ENCODE measurements around the gene FGFR2. TPM values are rescaled to one million over a fixed set of nuclear protein-coding genes. Genes with fewer than 3 reads are reported as not detected.

Gene FGFR2
- total and polyA plus RNA-seq, 11 donors, result 0.13 to 4.1 (median 0.35) TPM; not detected in 1

DNA sequence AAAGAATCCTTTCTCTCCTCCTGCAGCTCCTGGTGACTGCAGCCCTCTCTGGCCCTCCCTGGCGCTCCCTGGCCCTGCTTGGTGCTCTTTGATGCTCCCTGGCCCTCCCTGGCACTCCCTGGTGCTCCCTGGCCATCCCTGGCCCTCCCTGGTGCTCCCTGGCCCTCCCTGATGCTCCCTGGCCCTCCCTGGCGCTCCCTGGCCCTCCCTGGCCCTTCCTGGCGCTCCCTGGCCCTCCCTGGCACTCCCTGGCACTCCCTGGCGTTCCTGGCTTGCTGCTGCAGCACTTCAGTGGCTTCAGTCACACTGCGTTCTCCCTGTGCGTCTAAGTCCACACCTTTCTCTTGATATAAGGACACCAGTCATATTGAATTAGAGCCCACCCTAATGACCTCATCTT is 15.2 kb upstream of the FGFR2 start:
- Histone ChIP-seq H3K27me3 (peaks cover 0 to 17% (median 7%) of the 10 kb centered on the region in 9 donors), H3K36me3 (no peaks in the 10 kb centered on the region), H3K27ac (no peak overlapping the region), H3K4me3 (no peak overlapping the region), H3K9me3 (peaks cover 0 to 2% (median 0%) of the 10 kb centered on the region in 12 donors), H3K4me1 (peaks cover 0 to 4% (median 0%) of the 10 kb centered on the region in 12 donors)
- 83 to 85% (median 83%) methylated on average over 6 of the region's 6 CpGs for WGBS, 4 donors
- intact Hi-C loops (cut with DNase I), result loop anchor here in 3 of 10 donors (5.0 to 10.0 kb wide), 3 partner anchors 121 to 666 kb away; no protein-coding TSS in a partner anchor
- no peak for TF ChIP-seq POLR2A (IDR thresholded peaks at IDR 0.05)
- TF ChIP-seq, protein P1, sequence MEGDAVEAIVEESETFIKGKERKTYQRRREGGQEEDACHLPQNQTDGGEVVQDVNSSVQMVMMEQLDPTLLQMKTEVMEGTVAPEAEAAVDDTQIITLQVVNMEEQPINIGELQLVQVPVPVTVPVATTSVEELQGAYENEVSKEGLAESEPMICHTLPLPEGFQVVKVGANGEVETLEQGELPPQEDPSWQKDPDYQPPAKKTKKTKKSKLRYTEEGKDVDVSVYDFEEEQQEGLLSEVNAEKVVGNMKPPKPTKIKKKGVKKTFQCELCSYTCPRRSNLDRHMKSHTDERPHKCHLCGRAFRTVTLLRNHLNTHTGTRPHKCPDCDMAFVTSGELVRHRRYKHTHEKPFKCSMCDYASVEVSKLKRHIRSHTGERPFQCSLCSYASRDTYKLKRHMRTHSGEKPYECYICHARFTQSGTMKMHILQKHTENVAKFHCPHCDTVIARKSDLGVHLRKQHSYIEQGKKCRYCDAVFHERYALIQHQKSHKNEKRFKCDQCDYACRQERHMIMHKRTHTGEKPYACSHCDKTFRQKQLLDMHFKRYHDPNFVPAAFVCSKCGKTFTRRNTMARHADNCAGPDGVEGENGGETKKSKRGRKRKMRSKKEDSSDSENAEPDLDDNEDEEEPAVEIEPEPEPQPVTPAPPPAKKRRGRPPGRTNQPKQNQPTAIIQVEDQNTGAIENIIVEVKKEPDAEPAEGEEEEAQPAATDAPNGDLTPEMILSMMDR (IDR thresholded peaks at IDR 0.05), result no peak
- no peak for ATAC-seq
- DNase-seq, result no peak

DNA sequence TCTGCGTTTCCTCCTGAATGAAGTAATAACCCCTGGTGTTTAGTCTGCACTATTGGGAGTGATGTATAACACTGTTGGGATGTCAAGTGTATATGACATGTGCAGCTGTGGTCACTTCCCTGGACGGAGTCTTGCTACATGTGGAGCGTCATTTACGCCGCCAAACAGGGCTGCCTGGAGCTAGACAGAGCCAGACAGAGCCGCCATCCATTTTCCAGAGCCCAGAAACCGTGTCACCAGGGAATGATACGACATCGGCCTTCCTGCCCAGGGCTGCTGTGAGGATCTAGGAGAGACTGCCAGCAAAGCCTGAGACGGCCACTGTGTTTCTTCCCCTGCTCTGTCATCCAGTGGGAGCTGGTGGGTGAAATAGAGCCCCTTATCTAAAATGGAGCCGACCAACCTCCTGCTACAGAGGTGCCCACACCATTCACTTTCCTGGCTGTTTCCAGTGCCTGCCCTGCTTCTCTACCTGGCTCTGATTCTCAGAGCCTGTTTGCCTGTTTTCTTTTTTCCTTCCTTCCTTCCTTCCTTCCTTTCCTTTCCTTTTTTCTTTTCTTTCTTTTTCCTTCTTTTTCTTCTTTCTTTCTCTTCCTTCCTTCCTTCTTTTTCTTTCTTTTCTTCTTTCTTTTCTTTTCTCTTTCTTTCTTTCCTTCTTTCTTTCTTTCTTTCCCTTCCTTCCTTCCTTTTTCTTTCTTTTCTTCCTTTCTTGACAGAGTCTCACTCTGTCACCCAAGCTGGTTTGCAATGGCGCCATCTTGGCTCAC is 13.3 kb upstream of the FGFR2 start:
- TF ChIP-seq, protein P1 (IDR thresholded peaks at IDR 0.05), result no peak
- TF ChIP-seq POLR2A (IDR thresholded peaks at IDR 0.05), result no peak
- intact Hi-C loops (cut with DNase I), result loop anchor here in 3 of 10 donors (5.0 to 10.0 kb wide), 3 partner anchors 123 to 664 kb away; no protein-coding TSS in a partner anchor
- Histone ChIP-seq H3K36me3 (no peaks in the 10 kb centered on the region), H3K27me3 (peaks cover 0 to 34% (median 9%) of the 10 kb centered on the region in 9 donors), H3K9me3 (no peaks in the 10 kb centered on the region), H3K4me1 (peaks cover 0 to 7% (median 0%) of the 10 kb centered on the region in 12 donors), H3K27ac (no peak overlapping the region), H3K4me3 (no peak overlapping the region)
- WGBS, 4 donors, result 61 to 76% (median 67%) methylated on average over 11 to 12 of the region's 12 CpGs
- ATAC-seq (no peak), DNase-seq (no peak)

DNA sequence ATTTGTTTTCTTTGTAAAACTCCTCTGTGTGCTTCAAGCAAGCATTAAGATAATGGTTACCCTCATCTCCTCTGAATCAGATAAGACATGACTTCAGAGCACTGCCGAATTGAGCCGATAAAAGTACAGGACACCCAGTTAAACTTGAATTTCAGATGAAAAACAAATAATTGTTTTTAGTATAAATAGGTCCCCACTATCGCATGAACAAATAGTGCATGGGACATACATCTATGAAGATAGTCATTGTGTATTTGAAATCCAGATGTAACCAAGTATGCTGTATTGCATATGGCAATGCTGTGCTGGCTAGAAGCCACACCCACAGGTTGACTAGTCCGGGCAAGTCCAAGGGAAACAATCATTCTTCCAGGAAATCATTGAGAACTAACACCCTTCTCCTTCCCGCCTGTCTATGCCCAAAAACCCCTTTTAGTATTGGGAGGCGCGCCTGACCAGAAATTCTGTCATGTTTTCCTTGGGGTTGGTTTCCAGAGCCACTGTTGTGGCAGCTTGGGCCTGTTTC is 12.6 kb upstream of the FGFR2 start:
- Histone ChIP-seq H3K36me3 (no peaks in the 10 kb centered on the region), H3K27me3 (peaks cover 0 to 42% (median 14%) of the 10 kb centered on the region in 9 donors), H3K27ac (no peak overlapping the region), H3K4me3 (no peak overlapping the region), H3K9me3 (no peaks in the 10 kb centered on the region), H3K4me1 (peaks cover 0 to 7% (median 0%) of the 10 kb centered on the region in 12 donors)
- 77 to 84% (median 80%) methylated on average over 7 of the region's 7 CpGs for WGBS, 4 donors
- DNase-seq (no peak), ATAC-seq (no peak)
- TF ChIP-seq, protein P1 (IDR thresholded peaks at IDR 0.05), result no peak
- no peak for TF ChIP-seq POLR2A (IDR thresholded peaks at IDR 0.05)
- intact Hi-C loops (cut with DNase I), result loop anchor here in 3 of 10 donors (5.0 to 10.0 kb wide), 3 partner anchors 124 to 664 kb away; no protein-coding TSS in a partner anchor

Measured in heart left ventricle (tissue), 16 donors.